ENCODE measurements around the gene KCNMB4. TPM values are rescaled to one million over a fixed set of nuclear protein-coding genes. Genes with fewer than 3 reads are reported as not detected.

Gene KCNMB4
- total RNA-seq, 4 donors from 2014 or later = 0.65 to 2.8 (median 1.1) TPM

- no peak for TF ChIP-seq CTCF (IDR thresholded peaks at IDR 0.05; ENCODE audit: low read depth)
Measured at GRCh38 chr12:70372881-70373280, 6.8 kb downstream of the KCNMB4 start.

DNA sequence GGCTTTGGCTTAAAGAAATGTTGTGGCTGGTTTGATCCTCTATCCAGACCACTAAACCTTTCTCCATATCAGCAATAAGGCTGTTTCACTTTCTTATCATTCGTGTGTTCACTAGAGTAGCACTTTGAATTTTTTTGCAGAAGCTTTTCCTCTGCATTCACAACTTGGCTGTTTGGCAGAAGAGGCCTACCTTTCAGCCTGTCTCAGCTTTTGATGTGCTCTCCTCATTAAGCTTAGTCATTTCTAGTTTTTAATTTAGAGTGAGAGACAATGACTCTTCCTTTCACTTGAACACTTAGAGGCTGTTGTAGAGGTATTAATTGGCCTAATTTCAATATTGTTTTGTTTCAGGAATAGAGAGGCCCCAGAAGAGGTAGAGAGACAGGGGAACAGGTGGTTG, 13.8 kb downstream of the KCNMB4 start:
- no peak for TF ChIP-seq CTCF (IDR thresholded peaks at IDR 0.05; ENCODE audit: low read depth)

- no peak for TF ChIP-seq CTCF (IDR thresholded peaks at IDR 0.05; ENCODE audit: low read depth)
Measured at GRCh38 chr12:70383484-70383883, 17.4 kb downstream of the KCNMB4 start.

DNA sequence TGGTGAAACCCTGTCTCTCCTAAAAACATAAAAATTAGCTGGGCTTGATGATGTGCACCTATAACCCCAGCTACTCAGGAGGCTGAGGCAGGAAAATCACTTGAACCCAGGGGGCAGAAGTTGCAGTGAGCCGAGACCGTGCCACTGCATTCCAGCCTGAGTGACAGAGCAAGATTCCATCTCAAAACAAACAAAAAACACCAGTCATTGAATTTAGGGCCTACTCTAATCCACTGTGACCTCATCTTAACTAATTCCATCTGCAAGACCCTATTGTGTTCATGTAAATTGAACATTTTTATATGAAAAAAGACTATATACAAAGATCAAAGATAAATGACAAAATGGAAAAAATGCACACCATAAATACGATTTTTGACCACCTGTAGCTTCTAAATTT, 17.8 kb downstream of the KCNMB4 start:
- no peak for TF ChIP-seq CTCF (IDR thresholded peaks at IDR 0.05; ENCODE audit: low read depth)

DNA sequence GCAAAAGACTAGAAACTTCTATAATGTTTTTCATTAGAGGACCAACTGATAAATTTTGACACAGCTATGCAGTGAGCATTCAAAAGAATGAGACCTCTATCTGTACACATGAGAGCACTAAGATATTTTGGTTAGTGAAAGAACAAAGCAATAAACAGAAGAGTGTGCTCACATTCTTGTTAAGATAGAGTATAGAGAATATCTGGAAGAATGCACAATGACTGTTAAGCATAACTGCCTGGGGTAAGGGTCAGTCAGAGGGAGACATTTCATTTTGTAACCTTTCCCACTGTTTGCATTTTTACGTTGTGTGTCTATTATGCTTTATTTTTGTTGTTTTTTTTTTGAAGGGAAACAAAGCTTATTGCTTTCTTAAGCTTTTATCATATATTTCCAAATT, 20.7 kb downstream of the KCNMB4 start:
- TF ChIP-seq CTCF (IDR thresholded peaks at IDR 0.05; ENCODE audit: low read depth) = no peak

- TF ChIP-seq CTCF (IDR thresholded peaks at IDR 0.05; ENCODE audit: low read depth) = no peak
Measured at GRCh38 chr12:70389678-70390077, 23.6 kb downstream of the KCNMB4 start.

DNA sequence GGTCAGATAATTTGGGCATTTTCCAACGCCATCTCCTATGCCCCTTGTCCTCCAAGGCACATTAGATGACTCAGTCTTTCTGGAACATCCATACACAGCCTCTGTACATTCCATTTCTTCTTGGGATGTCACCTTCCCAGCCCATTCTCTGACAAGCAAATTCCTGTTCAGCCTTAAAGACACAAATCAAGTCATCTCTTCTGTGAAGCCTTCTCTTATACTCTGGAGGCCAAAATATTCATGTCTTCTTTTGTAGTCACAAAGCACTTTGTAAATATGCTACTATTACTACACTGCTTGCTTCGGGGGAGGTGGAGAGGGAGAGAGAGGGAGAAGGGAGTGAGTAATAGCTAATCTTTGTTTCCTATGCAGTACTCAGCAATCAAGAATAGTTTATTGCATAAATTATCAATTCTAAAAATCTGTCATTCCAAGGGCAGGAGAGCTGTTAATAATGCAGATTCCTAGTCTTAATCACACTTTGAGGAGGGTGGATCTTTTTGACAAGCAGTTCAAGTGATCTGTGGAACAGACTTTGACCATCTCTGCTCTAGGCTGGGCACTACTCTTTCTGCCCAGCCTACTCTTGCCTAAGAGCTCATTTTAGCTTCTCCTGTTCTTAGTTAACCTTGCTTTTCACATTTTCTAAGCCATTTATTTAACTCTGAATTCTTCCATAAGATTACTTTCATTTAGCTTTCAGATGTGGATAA, 27.9 kb downstream of the KCNMB4 start:
- no peak for TF ChIP-seq CTCF (IDR thresholded peaks at IDR 0.05; ENCODE audit: low read depth)

Measured in subcutaneous adipose tissue (tissue), 4 donors.